Naive thymus-derived CD8-positive, alpha-beta T cell (primary cell): ENCODE measurements around the gene TBC1D24. TPM values are rescaled to one million over a fixed set of nuclear protein-coding genes. Genes with fewer than 3 reads are reported as not detected.
A peak's percentile ranks its signal among the peaks of the same experiment; 100 is the strongest.

ENCODE experiments used
- ATAC-seq, 2 donors: fragments of 150-1000 bp; cut with Tn5 transposase in 1 of 2; sonication (Bioruptor Pico), chemical (Tn5 transposase) in 1 of 2; 1 replicate in 1 of 2; 2 replicates in 1 of 2; pipeline ENCODE4 v1.10.0; 2021; ENCODE audit warnings: mild to moderate bottlenecking in 2 of 2, moderate library complexity in 2 of 2
- POLR2A ChIA-PET: fragments of 350-600 bp; sonication (Branson Sonifier 250); formaldehyde crosslinking; loops from one replicate; lab custom pipeline; 2021; ENCODE audit warnings: antibody characterized with exemption; lab: Charles Lee
- DNase-seq, 10 donors: peaks; one replicate each; pipeline versions ENCODE4 v3.0.0 to v3.0.0-alpha.2; 2020 to 2022
- H3K27ac Mint-ChIP-seq, 10 donors: one replicate each; pipeline ENCODE4 v1.8.0; 2020 to 2022; ENCODE audit warnings: mild to moderate bottlenecking in 10 of 10, mixed read lengths in 10 of 10, moderate library complexity in 4 of 10, inconsistent platforms in 1 of 10
- H3K27me3 Mint-ChIP-seq, 5 donors: one replicate each; pipeline ENCODE4 v1.8.0; 2021 to 2022; ENCODE audit warnings: mixed read lengths in 5 of 5
- H3K36me3 Mint-ChIP-seq, 3 donors: one replicate each; pipeline ENCODE4 v1.8.0; 2020 to 2022; ENCODE audit warnings: mixed read lengths in 3 of 3, mild to moderate bottlenecking in 2 of 3, inconsistent platforms in 1 of 3
- H3K4me1 Mint-ChIP-seq, 4 donors: one replicate each; pipeline ENCODE4 v1.8.0; 2021 to 2022; ENCODE audit warnings: mixed read lengths in 4 of 4
- H3K4me3 Mint-ChIP-seq, 10 donors: one replicate each; pipeline ENCODE4 v1.8.0; 2020 to 2022; ENCODE audit warnings: mild to moderate bottlenecking in 10 of 10, mixed read lengths in 10 of 10, moderate library complexity in 6 of 10, inconsistent platforms in 1 of 10
- H3K9me3 Mint-ChIP-seq, 9 donors: one replicate each; pipeline ENCODE4 v1.8.0; 2020 to 2022; ENCODE audit warnings: mixed read lengths in 9 of 9, mild to moderate bottlenecking in 3 of 9, inconsistent platforms in 1 of 9, moderate library complexity in 1 of 9
- polyA plus RNA-seq, 3 donors: library from polyadenylated mRNA; unstranded; fragments of 300-500 nt; fragmentation: Illumina TruSeq; gene quantifications; one replicate each; pipeline ENCODE4 v1.2.3, GENCODE V29; 2021
- total RNA-seq, 8 experiments: library from RNA in 2 of 8; stranded (reverse) in 2 of 8; gene quantifications; one replicate each; pipeline ENCODE4 v1.2.3 and lab custom pipeline; 2021 to 2026

The TBC1D24 gene
- total and polyA plus RNA-seq, 5 experiments from 2014 or later = 2.6 to 17.3 (median 3.0) TPM

- H3K4me1 Mint-ChIP-seq = peaks cover 29 to 70% (median 40%) of the 10 kb centered on the region in 4 donors
- ATAC-seq = no peak
- peak overlapping the region in 9 of 10 donors; percentile 44 to 88 (median 84) for H3K4me3 Mint-ChIP-seq
- no peak for DNase-seq
- peaks cover 0 to 13% (median 0%) of the 10 kb centered on the region in 3 donors for H3K36me3 Mint-ChIP-seq
- POLR2A ChIA-PET = interaction anchor here (1.1 to 6.8 kb wide), 5 partner anchors 9 to 82 kb away, joined by 4 to 146 read pairs (median 6); partner anchors contain the start of genes CCNF, CEMP1 and PDPK1
- peaks cover 0 to 3% (median 0%) of the 10 kb centered on the region in 9 donors for H3K9me3 Mint-ChIP-seq
- H3K27ac Mint-ChIP-seq = peak overlapping the region; percentile 40 to 99 (median 96)
- no peaks in the 10 kb centered on the region for H3K27me3 Mint-ChIP-seq
Measured at GRCh38 chr16:2511996-2512734, 37.2 kb downstream of the TBC1D24 start.

- ATAC-seq (peak; percentile 33 to 38), DNase-seq (peak in 8 of 10 donors; percentile 37 to 81 (median 58))
- no peaks in the 10 kb centered on the region for H3K27me3 Mint-ChIP-seq
- peaks cover 33 to 72% (median 47%) of the 10 kb centered on the region in 4 donors for H3K4me1 Mint-ChIP-seq
- POLR2A ChIA-PET = interaction anchor here (0.6 to 6.8 kb wide), 13 partner anchors 8 to 542 kb away, joined by 3 to 146 read pairs (median 5); partner anchors contain the start of genes CCNF, CEMP1, E4F1 and PDPK1
- H3K36me3 Mint-ChIP-seq = peaks cover 0 to 13% (median 0%) of the 10 kb centered on the region in 3 donors
- peak overlapping the region; percentile 79 to 91 (median 87) for H3K4me3 Mint-ChIP-seq
- H3K9me3 Mint-ChIP-seq = peaks cover 0 to 3% (median 0%) of the 10 kb centered on the region in 9 donors
- H3K27ac Mint-ChIP-seq = peak overlapping the region; percentile 91 to 99 (median 96)
Measured at GRCh38 chr16:2512735-2513404, 37.9 kb downstream of the TBC1D24 start.

- Mint-ChIP-seq H3K9me3 (peaks cover 0 to 3% (median 0%) of the 10 kb centered on the region in 9 donors), H3K27ac (peak within 1 kb of the TSS; percentile 91 to 99 (median 97)), H3K36me3 (peaks cover 0 to 13% (median 0%) of the 10 kb centered on the region in 3 donors), H3K4me1 (peaks cover 35 to 71% (median 54%) of the 10 kb centered on the region in 4 donors), H3K4me3 (peak within 1 kb of the TSS; percentile 87 to 96 (median 91)), H3K27me3 (no peaks in the 10 kb centered on the region)
- POLR2A ChIA-PET = interaction anchor here (0.6 to 6.8 kb wide), 15 partner anchors 11 to 725 kb away, joined by 3 to 146 read pairs (median 5); partner anchors contain the start of genes CCNF, CEMP1, E4F1 and PDPK1
- DNase-seq (peak; percentile 86 to 99 (median 92)), ATAC-seq (peak; percentile 86)
Measured at GRCh38 chr16:2513405-2514332, 38.7 kb downstream of the TBC1D24 start, which contains the start of gene ATP6V0C. Gene ATP6V0C (plus strand): TSS chr16:2513952. CDS start chr16:2514104, 152 bp downstream.

GRCh38 chr16:2514333-2515179 is 39.6 kb downstream of the TBC1D24 start:
- DNase-seq (peak in 6 of 10 donors; percentile 24 to 73 (median 42)), ATAC-seq (peak; percentile 3 to 5)
- Mint-ChIP-seq H3K27me3 (no peaks in the 10 kb centered on the region), H3K9me3 (peaks cover 0 to 3% (median 0%) of the 10 kb centered on the region in 9 donors), H3K4me1 (peaks cover 40 to 73% (median 62%) of the 10 kb centered on the region in 4 donors), H3K36me3 (peaks cover 0 to 14% (median 0%) of the 10 kb centered on the region in 3 donors), H3K4me3 (peak overlapping the region; percentile 86 to 96 (median 90)), H3K27ac (peak overlapping the region; percentile 91 to 97 (median 96))
- POLR2A ChIA-PET = interaction anchor here (0.6 to 6.8 kb wide), 11 partner anchors 10 to 724 kb away, joined by 3 to 146 read pairs (median 6); partner anchors contain the start of genes CCNF, CEMP1, PDPK1 and PGP

GRCh38 chr16:2515180-2515851 is 40.4 kb downstream of the TBC1D24 start:
- H3K9me3 Mint-ChIP-seq = peaks cover 0 to 3% (median 0%) of the 10 kb centered on the region in 9 donors
- H3K27ac Mint-ChIP-seq = peak overlapping the region; percentile 91 to 97 (median 96)
- DNase-seq (no peak), ATAC-seq (no peak)
- peak overlapping the region; percentile 86 to 96 (median 90) for H3K4me3 Mint-ChIP-seq
- peaks cover 44 to 76% (median 65%) of the 10 kb centered on the region in 4 donors for H3K4me1 Mint-ChIP-seq
- no peaks in the 10 kb centered on the region for H3K27me3 Mint-ChIP-seq
- POLR2A ChIA-PET = interaction anchor here (0.6 to 6.8 kb wide), 9 partner anchors 10 to 1834 kb away, joined by 3 to 146 read pairs (median 8); partner anchors contain the start of genes CEMP1, PDPK1, PGP and RPS2
- peaks cover 0 to 19% (median 0%) of the 10 kb centered on the region in 3 donors for H3K36me3 Mint-ChIP-seq

GRCh38 chr16:2516391-2517240 is 41.7 kb downstream of the TBC1D24 start:
- POLR2A ChIA-PET = interaction anchor here (0.6 to 6.8 kb wide), 3 partner anchors 17 to 1835 kb away, joined by 3 to 146 read pairs (median 9); partner anchors contain the start of genes CEMP1 and PDPK1
- Mint-ChIP-seq H3K9me3 (peaks cover 0 to 3% (median 0%) of the 10 kb centered on the region in 9 donors), H3K36me3 (peaks cover 0 to 23% (median 0%) of the 10 kb centered on the region in 3 donors), H3K27ac (peak overlapping the region; percentile 86 to 97 (median 96)), H3K4me3 (peak overlapping the region; percentile 86 to 96 (median 90)), H3K27me3 (peaks cover 0 to 5% (median 0%) of the 10 kb centered on the region in 5 donors), H3K4me1 (peaks cover 43 to 83% (median 72%) of the 10 kb centered on the region in 4 donors)
- no peak for DNase-seq
- ATAC-seq = no peak

GRCh38 chr16:2517954-2518605 is 43.2 kb downstream of the TBC1D24 start:
- ATAC-seq (no peak), DNase-seq (no peak)
- Mint-ChIP-seq H3K4me1 (peaks cover 36 to 70% (median 65%) of the 10 kb centered on the region in 4 donors), H3K27ac (peak overlapping the region; percentile 48 to 97 (median 94)), H3K36me3 (peaks cover 0 to 24% (median 0%) of the 10 kb centered on the region in 3 donors), H3K9me3 (peaks cover 0 to 3% (median 0%) of the 10 kb centered on the region in 9 donors), H3K4me3 (peak overlapping the region in 8 of 10 donors; percentile 12 to 96 (median 68)), H3K27me3 (peaks cover 0 to 5% (median 0%) of the 10 kb centered on the region in 5 donors)
- POLR2A ChIA-PET = interaction anchor here (1.2 to 4.1 kb wide), 2 partner anchors 14 to 302 kb away, joined by 3 to 98 read pairs; partner anchors contain the start of gene CEMP1

GRCh38 chr16:2518823-2519710 is 44.1 kb downstream of the TBC1D24 start:
- H3K4me3 Mint-ChIP-seq = peak overlapping the region; percentile 29 to 96 (median 78)
- no peak for ATAC-seq
- H3K27ac Mint-ChIP-seq = peak overlapping the region; percentile 65 to 98 (median 96)
- H3K4me1 Mint-ChIP-seq = peaks cover 35 to 73% (median 67%) of the 10 kb centered on the region in 4 donors
- POLR2A ChIA-PET = interaction anchor here (1.2 to 4.1 kb wide), 4 partner anchors 10 to 303 kb away, joined by 3 to 98 read pairs (median 8); partner anchors contain the start of genes CEMP1 and PDPK1
- DNase-seq = no peak
- H3K27me3 Mint-ChIP-seq = peaks cover 0 to 5% (median 0%) of the 10 kb centered on the region in 5 donors
- H3K9me3 Mint-ChIP-seq = no peaks in the 10 kb centered on the region
- peaks cover 0 to 30% (median 0%) of the 10 kb centered on the region in 3 donors for H3K36me3 Mint-ChIP-seq
